Chondrocyte (in vitro differentiated cells): ENCODE results near the gene RPL35A. TPM values are rescaled to one million over a fixed set of nuclear protein-coding genes. Genes with fewer than 3 reads are reported as not detected.
"Not testable (repeated sequence)": the region's sequence is repeated elsewhere in the genome, so short reads cannot be mapped to it uniquely, and the experiment has no call there.

Experiments
- DNase-seq: peaks from one replicate; pipeline ENCODE4 v3.0.0; 2021; ENCODE audit warnings: mixed read lengths, low spot score
- H3K27ac Mint-ChIP-seq: one replicate; pipeline ENCODE4 v1.8.0; 2021; ENCODE audit warnings: mild to moderate bottlenecking, moderate library complexity, mixed read lengths; ENCODE audit not compliant: unreplicated experiment
- H3K27me3 Mint-ChIP-seq: 2 replicates; pipeline ENCODE4 v1.8.0; 2021; ENCODE audit warnings: low read depth, mixed read lengths
- H3K36me3 Mint-ChIP-seq: 2 replicates; pipeline ENCODE4 v1.8.0; 2021; ENCODE audit warnings: low read depth, mixed read lengths
- H3K4me1 Mint-ChIP-seq: 2 replicates; pipeline ENCODE4 v1.8.0; 2021; ENCODE audit warnings: low read depth, mild to moderate bottlenecking, mixed read lengths
- H3K4me3 Mint-ChIP-seq: one replicate; pipeline ENCODE4 v1.8.0; 2021; ENCODE audit warnings: mild to moderate bottlenecking, moderate library complexity, mixed read lengths; ENCODE audit not compliant: unreplicated experiment
- H3K9me3 Mint-ChIP-seq: 2 replicates; pipeline ENCODE4 v1.8.0; 2021; ENCODE audit warnings: low read depth, mixed read lengths
- CTCF ChIP-seq: fragments of 200-600 bp; sonication (generic); IDR thresholded peaks from 2 replicates; pipeline ENCODE4 v1.5.0; 2021; ENCODE audit warnings: antibody characterized with exemption, mild to moderate bottlenecking, moderate library complexity
- total RNA-seq: library from RNA; stranded (reverse); gene quantifications from 3 replicates; pipeline ENCODE4 v1.2.1, GENCODE V29; 2021

The RPL35A gene
- total RNA-seq, 1 donor from 2014 or later: 657 TPM

- TF ChIP-seq CTCF: no peak
Observed at GRCh38 chr3:197960694-197961581, 10.9 kb downstream of the RPL35A start.

GRCh38 chr3:197961582-197961945 is 11.6 kb downstream of the RPL35A start:
- no peak for TF ChIP-seq CTCF
- Mint-ChIP-seq H3K9me3 (no peaks in the 10 kb centered on the region), H3K27me3 (no peaks in the 10 kb centered on the region), H3K4me3 (peak overlapping the region; percentile 36), H3K36me3 (no peaks in the 10 kb centered on the region), H3K27ac (no peak overlapping the region), H3K4me1 (peaks cover 44% of the 10 kb centered on the region)
- DNase-seq: no peak

More at GRCh38 chr3:197960694-197961581, 10.9 kb downstream of the RPL35A start:
- Mint-ChIP-seq H3K27ac (peak overlapping the region; percentile 97), H3K4me3 (peak overlapping the region; percentile 92), H3K27me3 (no peaks in the 10 kb centered on the region), H3K36me3 (peaks cover 2% of the 10 kb centered on the region), H3K9me3 (no peaks in the 10 kb centered on the region), H3K4me1 (peaks cover 44% of the 10 kb centered on the region)
- DNase-seq: no peak

GRCh38 chr3:197963019-197963637 is 13.1 kb downstream of the RPL35A start:
- no peak overlapping the region for H3K27ac Mint-ChIP-seq
- H3K4me1 Mint-ChIP-seq: peaks cover 32% of the 10 kb centered on the region
- peaks cover 6% of the 10 kb centered on the region for H3K36me3 Mint-ChIP-seq
- H3K4me3 Mint-ChIP-seq: no peak overlapping the region
- peaks cover 9% of the 10 kb centered on the region for H3K9me3 Mint-ChIP-seq
- H3K27me3 Mint-ChIP-seq: no peaks in the 10 kb centered on the region
- DNase-seq: no peak
- TF ChIP-seq CTCF: no peak

- H3K4me1 Mint-ChIP-seq, H3K27me3 Mint-ChIP-seq, DNase-seq, H3K27ac Mint-ChIP-seq, H3K4me3 Mint-ChIP-seq: not testable (repeated sequence)
- peaks cover 10% of the 10 kb centered on the region for H3K36me3 Mint-ChIP-seq
- H3K9me3 Mint-ChIP-seq: peaks cover 23% of the 10 kb centered on the region
Observed at GRCh38 chr3:197967337-197967989, 17.5 kb downstream of the RPL35A start.

GRCh38 chr3:197970588-197970987 is 20.6 kb downstream of the RPL35A start:
- Mint-ChIP-seq H3K9me3 (peaks cover 29% of the 10 kb centered on the region), H3K27ac (no peak overlapping the region), H3K36me3 (peaks cover 13% of the 10 kb centered on the region), H3K4me1 (no peaks in the 10 kb centered on the region), H3K4me3 (no peak overlapping the region), H3K27me3 (no peaks in the 10 kb centered on the region)
- no peak for TF ChIP-seq CTCF
- no peak for DNase-seq
